Measurements from ENCODE around the gene SERINC1. TPM values are rescaled to one million over a fixed set of nuclear protein-coding genes. Genes with fewer than 3 reads are reported as not detected.

The SERINC1 gene
- total RNA-seq, 3 donors from 2014 or later (not counting 1 experiment from before 2014, with no cell fraction given), result 124 to 131 (median 128) TPM

DNA sequence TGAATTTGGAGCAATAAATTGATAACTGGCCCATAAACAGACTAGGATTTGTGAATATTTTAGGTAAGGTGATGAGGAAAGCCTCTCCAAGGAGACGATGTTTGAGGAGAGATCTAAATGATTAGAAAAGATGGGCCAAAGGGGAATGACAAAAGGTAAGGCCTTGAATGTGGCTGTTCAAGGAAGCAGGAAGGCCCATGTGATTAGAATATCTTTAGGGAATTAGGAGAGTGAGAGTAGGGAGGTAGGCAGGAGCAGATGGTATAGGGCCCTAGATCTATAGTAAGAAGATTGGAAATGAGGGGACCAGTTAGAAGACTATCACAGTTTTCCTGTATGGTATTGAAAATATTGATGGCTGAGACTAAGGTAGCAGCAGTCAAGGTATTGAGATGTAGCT lies 65.4 kb downstream of the SERINC1 start:
- Mint-ChIP-seq H3K36me3 (no peaks in the 10 kb centered on the region), H3K9me3 (no peaks in the 10 kb centered on the region), H3K27me3 (ENCODE audit: low read depth in 2 of 2) (no peaks in the 10 kb centered on the region), H3K4me1 (peaks cover 46 to 61% of the 10 kb centered on the region in 2 donors), H3K4me3 (no peak overlapping the region), H3K27ac (no peak overlapping the region)
- Histone ChIP-seq H3K9me3 (ENCODE audit: control insufficient read depth, insufficient read depth, low read length) (no peaks in the 10 kb centered on the region), H3K27me3 (ENCODE audit: control insufficient read depth, insufficient read depth, low read length) (no peaks in the 10 kb centered on the region), H3K36me3 (ENCODE audit: control insufficient read depth, insufficient read depth, low read length) (no peaks in the 10 kb centered on the region), H3K4me3 (ENCODE audit: low read length) (no peak overlapping the region), H3K4me1 (ENCODE audit: control insufficient read depth, insufficient read depth, low read length) (no peaks in the 10 kb centered on the region), H3K27ac (ENCODE audit: low read length) (no peak overlapping the region)
- no peak for TF ChIP-seq CTCF (IDR thresholded peaks at IDR 0.05)
- 100% methylated on average over 1 of the region's 1 CpG for WGBS (ENCODE audit: insufficient coverage)
- ATAC-seq (no peak), DNase-seq (no peak)
- intact Hi-C loops (cut with micrococcal nuclease), result no loop called here

GRCh38 chr6:122405417-122405816 lies 66.2 kb downstream of the SERINC1 start:
- DNase-seq (peak in 1 of 2 donors; percentile 24), ATAC-seq (no peak)
- Histone ChIP-seq H3K27ac (ENCODE audit: low read length) (no peak overlapping the region), H3K4me1 (ENCODE audit: control insufficient read depth, insufficient read depth, low read length) (no peaks in the 10 kb centered on the region), H3K36me3 (ENCODE audit: control insufficient read depth, insufficient read depth, low read length) (no peaks in the 10 kb centered on the region), H3K4me3 (ENCODE audit: low read length) (no peak overlapping the region), H3K9me3 (ENCODE audit: control insufficient read depth, insufficient read depth, low read length) (no peaks in the 10 kb centered on the region), H3K27me3 (ENCODE audit: control insufficient read depth, insufficient read depth, low read length) (no peaks in the 10 kb centered on the region)
- Mint-ChIP-seq H3K27me3 (ENCODE audit: low read depth in 2 of 2) (no peaks in the 10 kb centered on the region), H3K36me3 (no peaks in the 10 kb centered on the region), H3K9me3 (no peaks in the 10 kb centered on the region), H3K4me3 (no peak overlapping the region), H3K4me1 (peaks cover 52 to 66% of the 10 kb centered on the region in 2 donors), H3K27ac (no peak overlapping the region)
- TF ChIP-seq CTCF (IDR thresholded peaks at IDR 0.05), result no peak
- intact Hi-C loops (cut with micrococcal nuclease), result no loop called here
- 100% methylated on average over 1 of the region's 1 CpG for WGBS (ENCODE audit: insufficient coverage)

DNA sequence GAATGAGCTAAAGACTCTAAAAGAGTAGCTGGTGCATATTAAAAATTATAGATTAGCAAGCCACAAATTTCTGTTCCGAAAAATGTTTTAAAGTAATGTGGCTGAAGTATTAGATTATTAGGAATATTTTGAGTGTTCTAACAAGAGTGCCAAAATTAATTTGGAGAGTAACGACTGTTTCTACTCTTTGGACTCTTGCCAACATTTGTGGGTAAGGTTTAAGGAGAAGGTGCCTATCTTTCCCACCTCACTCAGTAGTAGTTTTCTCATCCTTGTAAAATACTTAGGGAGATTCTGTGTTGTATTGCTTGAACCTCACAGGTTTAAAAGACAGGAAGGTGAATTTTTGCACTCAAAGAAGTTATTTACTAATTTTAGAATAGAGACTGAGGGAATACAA lies 67.2 kb downstream of the SERINC1 start:
- DNase-seq (no peak), ATAC-seq (no peak)
- 100% methylated on average over 1 of the region's 2 CpGs for WGBS (ENCODE audit: insufficient coverage)
- TF ChIP-seq CTCF (IDR thresholded peaks at IDR 0.05), result no peak
- Histone ChIP-seq H3K27ac (ENCODE audit: low read length) (no peak overlapping the region), H3K4me1 (ENCODE audit: control insufficient read depth, insufficient read depth, low read length) (peaks cover 3% of the 10 kb centered on the region), H3K27me3 (ENCODE audit: control insufficient read depth, insufficient read depth, low read length) (no peaks in the 10 kb centered on the region), H3K36me3 (ENCODE audit: control insufficient read depth, insufficient read depth, low read length) (no peaks in the 10 kb centered on the region), H3K9me3 (ENCODE audit: control insufficient read depth, insufficient read depth, low read length) (no peaks in the 10 kb centered on the region), H3K4me3 (ENCODE audit: low read length) (no peak overlapping the region)
- H3K27ac Mint-ChIP-seq, result no peak overlapping the region
- no peaks in the 10 kb centered on the region for H3K27me3 Mint-ChIP-seq (ENCODE audit: low read depth in 2 of 2)
- H3K4me3 Mint-ChIP-seq, result no peak overlapping the region
- no peaks in the 10 kb centered on the region for H3K9me3 Mint-ChIP-seq
- intact Hi-C loops (cut with micrococcal nuclease), result no loop called here
- H3K36me3 Mint-ChIP-seq, result no peaks in the 10 kb centered on the region
- peaks cover 58 to 66% of the 10 kb centered on the region in 2 donors for H3K4me1 Mint-ChIP-seq

DNA sequence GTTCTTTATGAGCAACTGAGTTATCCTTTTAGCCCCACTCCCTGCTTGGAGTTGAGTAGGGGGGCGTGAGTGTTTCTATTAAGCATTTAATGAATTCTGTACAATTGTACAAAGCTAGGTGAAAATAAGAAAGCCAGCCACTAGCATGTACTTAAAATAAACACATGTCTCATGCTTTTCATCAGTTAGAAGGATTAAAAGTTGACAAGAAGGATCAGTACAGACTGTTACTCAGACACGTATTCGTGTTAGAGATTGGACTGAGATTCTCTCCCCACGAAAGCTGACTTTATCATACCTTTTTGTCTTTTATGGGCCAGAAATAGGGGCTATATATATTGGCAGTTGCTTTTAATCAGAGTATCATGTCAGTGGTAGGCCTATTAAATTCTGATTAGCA lies 70.5 kb downstream of the SERINC1 start:
- 98% methylated on average over 4 of the region's 4 CpGs for WGBS (ENCODE audit: insufficient coverage)

More for the DNA sequence above, 70.5 kb downstream of the SERINC1 start:
- intact Hi-C loops (cut with micrococcal nuclease), result no loop called here
- H3K27me3 Mint-ChIP-seq (ENCODE audit: low read depth in 2 of 2), result no peaks in the 10 kb centered on the region
- TF ChIP-seq CTCF (IDR thresholded peaks at IDR 0.05), result no peak
- H3K9me3 Mint-ChIP-seq, result no peaks in the 10 kb centered on the region
- H3K4me1 Mint-ChIP-seq, result peaks cover 36 to 38% of the 10 kb centered on the region in 2 donors
- H3K4me3 Mint-ChIP-seq, result peak overlapping the region; percentile 97
- no peak for ATAC-seq
- no peak for DNase-seq
- Histone ChIP-seq H3K36me3 (ENCODE audit: control insufficient read depth, insufficient read depth, low read length) (no peaks in the 10 kb centered on the region), H3K9me3 (ENCODE audit: control insufficient read depth, insufficient read depth, low read length) (no peaks in the 10 kb centered on the region), H3K27ac (ENCODE audit: low read length) (no peak overlapping the region), H3K4me3 (ENCODE audit: low read length) (no peak overlapping the region), H3K4me1 (ENCODE audit: control insufficient read depth, insufficient read depth, low read length) (peaks cover 6% of the 10 kb centered on the region), H3K27me3 (ENCODE audit: control insufficient read depth, insufficient read depth, low read length) (no peaks in the 10 kb centered on the region)
- no peaks in the 10 kb centered on the region for H3K36me3 Mint-ChIP-seq
- H3K27ac Mint-ChIP-seq, result peak overlapping the region in 1 of 2 donors; percentile 93

Measured in natural killer cell (primary cell).